Esophagus squamous epithelium (tissue), 5 donors: Measurements from ENCODE around the gene CCL17. TPM values are rescaled to one million over a fixed set of nuclear protein-coding genes. Genes with fewer than 3 reads are reported as not detected.

Source experiments
- DNase-seq: peaks from one replicate; lab custom pipeline; 2025; lab: John Stamatoyannopoulos, UW
- H3K27ac ChIP-seq, 4 donors: fragments of 200-600 bp; sonication (generic); one replicate each; pipeline ENCODE4 v1.5.1; 2016 to 2019; ENCODE audit warnings: mild to moderate bottlenecking in 1 of 4
- H3K27me3 ChIP-seq, 4 donors: fragments of 200-600 bp; sonication (generic); 1 replicate in 3 of 4; 2 replicates in 1 of 4; pipeline versions ENCODE4 v1.5.1 to v1.6.0; 2017 to 2021; ENCODE audit warnings: antibody characterized with exemption in 1 of 4
- H3K36me3 ChIP-seq, 3 donors: fragments of 200-600 bp; sonication (generic); one replicate each; pipeline ENCODE4 v1.5.1; 2016 to 2019
- H3K4me1 ChIP-seq, 3 donors: fragments of 200-600 bp; sonication (generic); one replicate each; pipeline ENCODE4 v1.5.1; 2017 to 2019
- H3K4me3 ChIP-seq, 4 donors: fragments of 200-600 bp; sonication (generic); 1 replicate in 3 of 4; 2 replicates in 1 of 4; pipeline ENCODE4 v1.5.1; 2016 to 2019; ENCODE audit warnings: mild to moderate bottlenecking in 2 of 4, moderate library complexity in 1 of 4
- H3K9me3 ChIP-seq, 3 donors: fragments of 200-600 bp; sonication (generic); one replicate each; pipeline ENCODE4 v1.5.1; 2016 to 2019
- POLR2A ChIP-seq, 4 donors: fragments of 450-650 bp; IDR thresholded peaks; one replicate each; pipeline ENCODE4 v1.6.1; 2017; ENCODE audit warnings: antibody characterized with exemption in 4 of 4, mild to moderate bottlenecking in 4 of 4, moderate library complexity in 3 of 4
- WGBS, 2 donors: methylation state at CpG; one replicate each; pipeline ENCODE4 v1.1.5; 2018; 5-methylcytosine and 5-hydroxymethylcytosine counted together
- intact Hi-C: fragments of 100-400 bp; cut with DNase I; formaldehyde crosslinking; loops from one replicate; pipeline ENCODE4 v1.15.0; 2022
- total RNA-seq, 4 donors: library from RNA; depleted of rRNA; stranded (reverse); fragments of >200 nt; gene quantifications; one replicate each; pipeline ENCODE4 v1.1.0, GENCODE V29; 2016
- TF ChIP-seq, protein P1 (sequence below), 6 experiments: fragments of 450-650 bp in 4 of 6; fragments of 200-600 bp in 2 of 6; sonication (generic) in 2 of 6; IDR thresholded peaks; one replicate each; pipeline ENCODE4 v1.5.1; 2016 to 2019; ENCODE audit warnings: antibody characterized with exemption in 6 of 6, mild to moderate bottlenecking in 4 of 6, moderate library complexity in 4 of 6
- donor health status: DM: yes; HTN: yes; CAD: no.

CCL17 gene
- total RNA-seq, 4 donors from 2014 or later, result 0.64 to 1.3 TPM; not detected in 2

DNA sequence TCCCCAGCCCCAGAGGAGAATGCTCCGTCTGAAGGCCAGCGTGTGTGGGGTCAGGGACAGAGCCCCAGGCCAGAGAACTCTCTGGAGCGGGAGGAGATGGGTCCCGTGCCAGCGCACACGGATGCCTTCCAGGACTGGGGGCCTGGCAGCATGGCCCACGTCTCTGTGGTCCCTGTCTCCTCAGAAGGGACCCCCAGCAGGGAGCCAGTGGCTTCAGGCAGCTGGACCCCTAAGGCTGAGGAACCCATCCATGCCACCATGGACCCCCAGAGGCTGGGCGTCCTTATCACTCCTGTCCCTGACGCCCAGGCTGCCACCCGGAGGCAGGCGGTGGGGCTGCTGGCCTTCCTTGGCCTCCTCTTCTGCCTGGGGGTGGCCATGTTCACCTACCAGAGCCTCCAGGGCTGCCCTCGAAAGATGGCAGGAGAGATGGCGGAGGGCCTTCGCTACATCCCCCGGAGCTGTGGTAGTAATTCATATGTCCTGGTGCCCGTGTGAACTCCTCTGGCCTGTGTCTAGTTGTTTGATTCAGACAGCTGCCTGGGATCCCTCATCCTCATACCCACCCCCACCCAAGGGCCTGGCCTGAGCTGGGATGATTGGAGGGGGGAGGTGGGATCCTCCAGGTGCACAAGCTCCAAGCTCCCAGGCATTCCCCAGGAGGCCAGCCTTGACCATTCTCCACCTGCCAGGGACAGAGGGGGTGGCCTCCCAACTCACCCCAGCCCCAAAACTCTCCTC is 21.9 kb upstream of the CCL17 start:
- DNase-seq, result no peak

DNA sequence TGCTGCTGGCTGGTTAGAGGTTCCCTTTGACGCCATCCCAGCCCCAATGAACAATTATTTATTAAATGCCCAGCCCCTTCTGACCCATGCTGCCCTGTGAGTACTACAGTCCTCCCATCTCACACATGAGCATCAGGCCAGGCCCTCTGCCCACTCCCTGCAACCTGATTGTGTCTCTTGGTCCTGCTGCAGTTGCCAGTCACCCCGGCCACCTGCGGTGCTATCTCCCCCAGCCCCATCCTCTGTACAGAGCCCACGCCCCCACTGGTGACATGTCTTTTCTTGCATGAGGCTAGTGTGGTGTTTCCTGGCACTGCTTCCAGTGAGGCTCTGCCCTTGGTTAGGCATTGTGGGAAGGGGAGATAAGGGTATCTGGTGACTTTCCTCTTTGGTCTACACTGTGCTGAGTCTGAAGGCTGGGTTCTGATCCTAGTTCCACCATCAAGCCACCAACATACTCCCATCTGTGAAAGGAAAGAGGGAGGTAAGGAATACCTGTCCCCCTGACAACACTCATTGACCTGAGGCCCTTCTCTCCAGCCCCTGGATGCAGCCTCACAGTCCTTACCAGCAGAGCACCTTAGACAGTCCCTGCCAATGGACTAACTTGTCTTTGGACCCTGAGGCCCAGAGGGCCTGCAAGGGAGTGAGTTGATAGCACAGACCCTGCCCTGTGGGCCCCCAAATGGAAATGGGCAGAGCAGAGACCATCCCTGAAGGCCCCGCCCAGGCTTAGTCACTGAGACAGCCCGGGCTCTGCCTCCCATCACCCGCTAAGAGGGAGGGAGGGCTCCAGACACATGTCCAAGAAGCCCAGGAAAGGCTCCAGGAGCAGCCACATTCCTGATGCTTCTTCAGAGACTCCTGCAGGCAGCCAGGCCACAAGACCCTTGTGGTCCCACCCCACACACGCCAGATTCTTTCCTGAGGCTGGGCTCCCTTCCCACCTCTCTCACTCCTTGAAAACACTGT is 21.0 kb upstream of the CCL17 start:
- Histone ChIP-seq H3K36me3 (peaks cover 0 to 21% (median 0%) of the 10 kb centered on the region in 3 donors), H3K9me3 (no peaks in the 10 kb centered on the region), H3K27me3 (no peaks in the 10 kb centered on the region), H3K27ac (peak overlapping the region in 3 of 4 donors; percentile 1 to 79 (median 35)), H3K4me1 (peaks cover 8 to 87% (median 53%) of the 10 kb centered on the region in 3 donors), H3K4me3 (no peak overlapping the region)
- no peak for TF ChIP-seq POLR2A (IDR thresholded peaks at IDR 0.05)
- TF ChIP-seq, protein P1, sequence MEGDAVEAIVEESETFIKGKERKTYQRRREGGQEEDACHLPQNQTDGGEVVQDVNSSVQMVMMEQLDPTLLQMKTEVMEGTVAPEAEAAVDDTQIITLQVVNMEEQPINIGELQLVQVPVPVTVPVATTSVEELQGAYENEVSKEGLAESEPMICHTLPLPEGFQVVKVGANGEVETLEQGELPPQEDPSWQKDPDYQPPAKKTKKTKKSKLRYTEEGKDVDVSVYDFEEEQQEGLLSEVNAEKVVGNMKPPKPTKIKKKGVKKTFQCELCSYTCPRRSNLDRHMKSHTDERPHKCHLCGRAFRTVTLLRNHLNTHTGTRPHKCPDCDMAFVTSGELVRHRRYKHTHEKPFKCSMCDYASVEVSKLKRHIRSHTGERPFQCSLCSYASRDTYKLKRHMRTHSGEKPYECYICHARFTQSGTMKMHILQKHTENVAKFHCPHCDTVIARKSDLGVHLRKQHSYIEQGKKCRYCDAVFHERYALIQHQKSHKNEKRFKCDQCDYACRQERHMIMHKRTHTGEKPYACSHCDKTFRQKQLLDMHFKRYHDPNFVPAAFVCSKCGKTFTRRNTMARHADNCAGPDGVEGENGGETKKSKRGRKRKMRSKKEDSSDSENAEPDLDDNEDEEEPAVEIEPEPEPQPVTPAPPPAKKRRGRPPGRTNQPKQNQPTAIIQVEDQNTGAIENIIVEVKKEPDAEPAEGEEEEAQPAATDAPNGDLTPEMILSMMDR (IDR thresholded peaks at IDR 0.05), result no peak
- DNase-seq, result no peak
- WGBS, 2 donors, result 68 to 73% methylated on average over 5 of the region's 8 CpGs
- intact Hi-C loops, result no loop called here

More for the DNA sequence above, 21.9 kb upstream of the CCL17 start:
- Histone ChIP-seq H3K36me3 (peaks cover 0 to 21% (median 0%) of the 10 kb centered on the region in 3 donors), H3K27ac (peak overlapping the region in 2 of 4 donors; percentile 53 to 79), H3K4me3 (no peak overlapping the region), H3K27me3 (no peaks in the 10 kb centered on the region), H3K9me3 (no peaks in the 10 kb centered on the region), H3K4me1 (peaks cover 8 to 87% (median 53%) of the 10 kb centered on the region in 3 donors)
- intact Hi-C loops, result no loop called here
- TF ChIP-seq, protein P1 (IDR thresholded peaks at IDR 0.05), result no peak
- TF ChIP-seq POLR2A (IDR thresholded peaks at IDR 0.05), result no peak
- 60 to 90% methylated on average over 1 to 5 of the region's 16 CpGs for WGBS, 2 donors

DNA sequence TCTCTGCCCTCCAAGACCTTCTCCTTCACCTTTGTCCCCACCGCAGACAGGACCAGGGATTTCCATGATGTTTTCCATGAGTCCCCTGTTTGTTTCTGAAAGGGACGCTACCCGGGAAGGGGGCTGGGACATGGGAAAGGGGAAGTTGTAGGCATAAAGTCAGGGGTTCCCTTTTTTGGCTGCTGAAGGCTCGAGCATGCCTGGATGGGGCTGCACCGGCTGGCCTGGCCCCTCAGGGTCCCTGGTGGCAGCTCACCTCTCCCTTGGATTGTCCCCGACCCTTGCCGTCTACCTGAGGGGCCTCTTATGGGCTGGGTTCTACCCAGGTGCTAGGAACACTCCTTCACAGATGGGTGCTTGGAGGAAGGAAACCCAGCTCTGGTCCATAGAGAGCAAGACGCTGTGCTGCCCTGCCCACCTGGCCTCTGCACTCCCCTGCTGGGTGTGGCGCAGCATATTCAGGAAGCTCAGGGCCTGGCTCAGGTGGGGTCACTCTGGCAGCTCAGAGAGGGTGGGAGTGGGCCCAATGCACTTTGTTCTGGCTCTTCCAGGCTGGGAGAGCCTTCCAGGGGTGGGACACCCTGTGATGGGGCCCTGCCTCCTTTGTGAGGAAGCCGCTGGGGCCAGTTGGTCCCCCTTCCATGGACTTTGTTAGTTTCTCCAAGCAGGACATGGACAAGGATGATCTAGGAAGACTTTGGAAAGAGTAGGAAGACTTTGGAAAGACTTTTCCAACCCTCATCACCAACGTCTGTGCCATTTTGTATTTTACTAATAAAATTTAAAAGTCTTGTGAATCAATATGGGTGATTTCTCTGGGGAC is 20.1 kb upstream of the CCL17 start:
- intact Hi-C loops, result no loop called here
- Histone ChIP-seq H3K9me3 (no peaks in the 10 kb centered on the region), H3K27ac (peak overlapping the region in 3 of 4 donors; percentile 1 to 79 (median 35)), H3K36me3 (peaks cover 0 to 21% (median 0%) of the 10 kb centered on the region in 3 donors), H3K27me3 (no peaks in the 10 kb centered on the region), H3K4me3 (no peak overlapping the region), H3K4me1 (peaks cover 8 to 92% (median 53%) of the 10 kb centered on the region in 3 donors)
- TF ChIP-seq POLR2A (IDR thresholded peaks at IDR 0.05), result no peak
- TF ChIP-seq, protein P1 (IDR thresholded peaks at IDR 0.05), result no peak
- WGBS, 2 donors, result 61 to 80% methylated on average over 3 to 7 of the region's 11 CpGs
- no peak for DNase-seq

DNA sequence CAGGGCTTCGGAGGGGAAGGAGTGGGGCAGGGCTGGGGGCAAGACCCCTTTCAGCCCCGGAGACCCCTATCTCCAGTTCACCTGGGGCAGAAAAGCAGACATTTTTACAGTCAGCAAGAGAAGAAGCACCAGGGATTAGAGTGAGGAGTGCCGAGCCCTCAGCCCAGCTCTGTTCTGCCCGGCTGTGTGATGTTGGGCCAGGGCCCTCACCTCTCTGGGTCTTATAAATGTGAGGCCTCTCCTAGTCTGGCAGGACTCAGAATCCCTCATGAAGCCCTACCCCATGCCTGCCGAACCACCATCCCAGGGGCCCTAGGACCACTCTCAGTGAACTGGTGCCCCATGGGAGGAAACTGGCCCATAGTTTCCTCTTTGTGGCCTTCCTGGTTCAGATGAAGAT is 19.5 kb upstream of the CCL17 start:
- Histone ChIP-seq H3K36me3 (peaks cover 0 to 21% (median 0%) of the 10 kb centered on the region in 3 donors), H3K27ac (no peak overlapping the region), H3K4me1 (peaks cover 8 to 92% (median 53%) of the 10 kb centered on the region in 3 donors), H3K4me3 (no peak overlapping the region), H3K9me3 (no peaks in the 10 kb centered on the region), H3K27me3 (no peaks in the 10 kb centered on the region)
- DNase-seq, result no peak
- intact Hi-C loops, result no loop called here
- TF ChIP-seq, protein P1 (IDR thresholded peaks at IDR 0.05), result no peak
- TF ChIP-seq POLR2A (IDR thresholded peaks at IDR 0.05), result no peak
- WGBS, 2 donors, result 36 to 64% methylated on average over 2 to 5 of the region's 5 CpGs
